Upper lobe of left lung (tissue), 4 donors: Measurements from ENCODE around the gene GRIN2A.

Source experiments
- CTCF ChIP-seq, 6 experiments: fragments of 450-650 bp in 4 of 6; fragments of 200-600 bp in 2 of 6; sonication (generic) in 2 of 6; IDR thresholded peaks; one replicate each; pipeline ENCODE4 v1.5.1; 2016 to 2019; ENCODE audit warnings: antibody characterized with exemption in 6 of 6
- POLR2A ChIP-seq, 4 donors: fragments of 450-650 bp; IDR thresholded peaks; one replicate each; pipeline ENCODE4 v1.5.1; 2016 to 2017; ENCODE audit warnings: antibody characterized with exemption in 4 of 4, mild to moderate bottlenecking in 2 of 4
- POLR2AphosphoS5 ChIP-seq, 2 donors: sonication (generic); formaldehyde crosslinking; IDR thresholded peaks; one replicate each; pipeline ENCODE4 v1.5.1; 2017; ENCODE audit warnings: antibody characterized with exemption in 2 of 2

GRCh38 chr16:10015397-10015796 lies 166.8 kb downstream of the GRIN2A start:
- no peak for TF ChIP-seq POLR2A (IDR thresholded peaks at IDR 0.05)
- TF ChIP-seq CTCF (IDR thresholded peaks at IDR 0.05): no peak
- TF ChIP-seq POLR2AphosphoS5 (IDR thresholded peaks at IDR 0.05): no peak
